GM23248 (cell line): ENCODE measurements around the gene SPEM1. TPM values are rescaled to one million over a fixed set of nuclear protein-coding genes. Genes with fewer than 3 reads are reported as not detected.
"Not testable (repeated sequence)": the region's sequence is repeated elsewhere in the genome, so short reads cannot be mapped to it uniquely, and the experiment has no call there.

Source experiments
- DNase-seq: peaks from one replicate; pipeline ENCODE4 v3.0.0-alpha.2; 2015
- H2AFZ ChIP-seq: fragments of 200-600 bp; sonication (generic); 2 replicates; pipeline ENCODE4 v1.6.1; 2016; ENCODE audit warnings: antibody characterized with exemption
- H3F3A ChIP-seq: fragments of 200-600 bp; sonication (generic); 2 replicates; pipeline ENCODE4 v1.6.1; 2016; ENCODE audit warnings: mild to moderate bottlenecking, antibody characterized with exemption, mixed run types; ENCODE audit not compliant: insufficient read depth
- H3K27ac ChIP-seq: fragments of 200-600 bp; sonication (generic); 2 replicates; pipeline ENCODE4 v1.5.1; 2016; ENCODE audit warnings: mild to moderate bottlenecking
- H3K27me3 ChIP-seq: fragments of 200-600 bp; sonication (generic); replicated peaks from 2 replicates; pipeline ENCODE4 v1.6.1; 2016; ENCODE audit warnings: mild to moderate bottlenecking; ENCODE audit not compliant: insufficient read depth
- H3K36me3 ChIP-seq: fragments of 200-600 bp; sonication (generic); 2 replicates; pipeline ENCODE4 v1.6.1; 2016; ENCODE audit warnings: low read depth, mild to moderate bottlenecking
- H3K4me1 ChIP-seq: fragments of 200-600 bp; sonication (generic); 2 replicates; pipeline ENCODE4 v1.6.1; 2016; ENCODE audit warnings: mild to moderate bottlenecking; ENCODE audit not compliant: insufficient read depth
- H3K4me2 ChIP-seq: fragments of 200-600 bp; sonication (generic); one replicate; pipeline ENCODE4 v1.6.1; 2016; ENCODE audit warnings: mild to moderate bottlenecking; ENCODE audit not compliant: unreplicated experiment
- H3K4me3 ChIP-seq: fragments of 200-600 bp; sonication (generic); 2 replicates; pipeline ENCODE4 v1.5.1; 2016; ENCODE audit warnings: mild to moderate bottlenecking
- H3K79me2 ChIP-seq: fragments of 200-600 bp; sonication (generic); 2 replicates; pipeline ENCODE4 v1.6.1; 2016; ENCODE audit warnings: mild to moderate bottlenecking; ENCODE audit not compliant: insufficient read depth
- H3K9ac ChIP-seq: fragments of 200-600 bp; sonication (generic); 2 replicates; pipeline ENCODE4 v1.6.1; 2016; ENCODE audit warnings: mild to moderate bottlenecking
- H3K9me2 ChIP-seq: fragments of 200-600 bp; sonication (generic); 2 replicates; pipeline ENCODE4 v1.6.1; 2016; ENCODE audit warnings: mixed run types, mild to moderate bottlenecking, moderate library complexity; ENCODE audit not compliant: insufficient read depth
- H3K9me3 ChIP-seq: fragments of 200-600 bp; sonication (generic); one replicate; pipeline ENCODE4 v1.6.1; 2017; ENCODE audit warnings: low read depth
- H4K20me1 ChIP-seq: fragments of 200-600 bp; sonication (generic); 2 replicates; pipeline ENCODE4 v1.6.0; 2016; ENCODE audit not compliant: insufficient read depth
- EZH2 ChIP-seq: fragments of 200-600 bp; sonication (generic); IDR thresholded peaks from 2 replicates; pipeline ENCODE4 v1.6.1; 2018; ENCODE audit warnings: antibody characterized with exemption, mild to moderate bottlenecking; ENCODE audit not compliant: insufficient read depth, poor library complexity, severe bottlenecking
- EZH2phosphoT487 ChIP-seq: fragments of 200-600 bp; sonication (generic); IDR thresholded peaks from 2 replicates; pipeline ENCODE4 v1.6.1; 2018; ENCODE audit warnings: antibody characterized with exemption, moderate library complexity, mild to moderate bottlenecking, low read depth; ENCODE audit not compliant: insufficient read depth
- WGBS, 2 experiments: methylation state at CpG; one replicate each; pipeline ENCODE4 v1.1.6; 2015 to 2017; ENCODE audit warnings: low lambda C conversion rate in 2 of 2, low coverage in 1 of 2; ENCODE audit errors: missing lambda C conversion rate in 2 of 2; 5-methylcytosine and 5-hydroxymethylcytosine counted together
- in situ Hi-C: fragments of 300-500 bp; cut with MboI; formaldehyde crosslinking; loops from 2 replicates; pipeline ENCODE4 v1.15.0; 2020
- polyA plus RNA-seq: library from polyadenylated mRNA; unstranded; fragments of >200 nt; fragmentation: Nextera tagmentation; extraction: Ambion mirVana; gene quantifications from 2 replicates; pipeline ENCODE4 v1.2.1, GENCODE V29; 2016
- total RNA-seq: library from RNA; depleted of rRNA; stranded (reverse); fragments of >200 nt; shearing (Covaris generic); gene quantifications from 2 replicates; pipeline ENCODE4 v1.2.3, GENCODE V29; 2014; rRNA removed

The SPEM1 gene
- total and polyA plus RNA-seq, 2 experiments from 2014 or later: not detected

DNA sequence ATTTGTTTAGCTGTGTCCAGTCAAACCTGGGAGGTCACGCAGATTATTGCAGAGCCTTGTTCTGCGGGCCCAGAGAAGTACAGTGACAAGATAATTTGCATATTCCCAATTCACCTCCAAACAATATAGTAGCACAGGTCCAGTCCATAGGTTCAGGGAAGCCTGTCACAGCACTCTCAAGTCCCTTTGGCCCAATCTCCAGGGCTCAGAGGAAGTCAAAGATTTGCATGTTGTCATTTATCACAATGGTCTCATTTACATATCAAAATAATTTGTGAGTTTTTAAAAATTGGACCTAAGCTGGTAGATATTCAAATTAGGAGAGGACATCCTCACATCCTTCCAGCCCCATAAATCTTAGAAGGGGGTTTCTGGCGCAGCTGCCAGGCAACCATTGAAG lies 47.4 kb downstream of the SPEM1 start:
- Histone ChIP-seq H2AFZ (no peak overlapping the region), H3K9me2 (no peaks in the 10 kb centered on the region), H3K4me3 (no peak overlapping the region), H3K9ac (no peak overlapping the region), H3K4me1 (0 out of 2 replicates have a peak, but pooled peaks cover 2% of the 10 kb centered on the region), H3K36me3 (peaks cover 7% of the 10 kb centered on the region; the same call in 1 of the 2 replicates), H3K27ac (no peak overlapping the region), H3K4me2 (no peak overlapping the region), H3K9me3 (no peaks in the 10 kb centered on the region), H4K20me1 (no peaks in the 10 kb centered on the region), H3K79me2 (peaks cover 88% of the 10 kb centered on the region), H3F3A (no peaks in the 10 kb centered on the region), H3K27me3 (no peaks in the 10 kb centered on the region)
- in situ Hi-C loops: no loop called here
- DNase-seq: no peak
- 87 to 88% methylated on average over 3 of the region's 3 CpGs for WGBS, 2 experiments
- no peak for TF ChIP-seq EZH2
- no peak for TF ChIP-seq EZH2phosphoT487

DNA sequence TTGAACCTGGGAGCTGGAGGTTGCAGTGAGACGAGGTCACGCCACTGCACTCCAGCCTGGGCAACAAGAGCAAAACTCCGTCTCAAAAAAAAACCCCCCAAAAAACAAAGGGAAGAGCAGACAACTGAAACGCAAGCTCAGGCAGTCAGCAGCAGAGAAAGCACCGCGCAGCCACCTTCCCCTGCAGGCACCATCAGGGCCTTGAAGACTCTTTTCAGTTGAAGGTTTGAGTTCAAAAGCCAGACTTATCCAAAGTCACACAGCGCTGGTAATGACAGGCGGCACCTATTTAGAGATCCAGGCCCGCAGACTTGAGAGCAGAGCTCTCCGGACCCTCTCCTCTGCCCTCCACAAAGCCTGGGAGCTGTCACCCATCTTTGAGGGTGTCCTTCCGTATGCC lies 48.2 kb downstream of the SPEM1 start:
- Histone ChIP-seq H3F3A (no peaks in the 10 kb centered on the region), H3K27me3 (no peaks in the 10 kb centered on the region), H3K9ac (no peak overlapping the region), H3K4me2 (no peak overlapping the region), H3K9me3 (no peaks in the 10 kb centered on the region), H3K4me1 (0 out of 2 replicates have a peak, but pooled peaks cover 2% of the 10 kb centered on the region), H3K9me2 (no peaks in the 10 kb centered on the region), H3K79me2 (peaks cover 92% of the 10 kb centered on the region), H3K27ac (no peak overlapping the region), H3K36me3 (peaks cover 4% of the 10 kb centered on the region; the same call in 1 of the 2 replicates), H2AFZ (no peak overlapping the region), H4K20me1 (no peaks in the 10 kb centered on the region), H3K4me3 (no peak overlapping the region)
- in situ Hi-C loops: no loop called here
- no peak for TF ChIP-seq EZH2
- no peak for TF ChIP-seq EZH2phosphoT487
- WGBS, 2 experiments: 90 to 95% methylated on average over 11 of the region's 11 CpGs
- no peak for DNase-seq

DNA sequence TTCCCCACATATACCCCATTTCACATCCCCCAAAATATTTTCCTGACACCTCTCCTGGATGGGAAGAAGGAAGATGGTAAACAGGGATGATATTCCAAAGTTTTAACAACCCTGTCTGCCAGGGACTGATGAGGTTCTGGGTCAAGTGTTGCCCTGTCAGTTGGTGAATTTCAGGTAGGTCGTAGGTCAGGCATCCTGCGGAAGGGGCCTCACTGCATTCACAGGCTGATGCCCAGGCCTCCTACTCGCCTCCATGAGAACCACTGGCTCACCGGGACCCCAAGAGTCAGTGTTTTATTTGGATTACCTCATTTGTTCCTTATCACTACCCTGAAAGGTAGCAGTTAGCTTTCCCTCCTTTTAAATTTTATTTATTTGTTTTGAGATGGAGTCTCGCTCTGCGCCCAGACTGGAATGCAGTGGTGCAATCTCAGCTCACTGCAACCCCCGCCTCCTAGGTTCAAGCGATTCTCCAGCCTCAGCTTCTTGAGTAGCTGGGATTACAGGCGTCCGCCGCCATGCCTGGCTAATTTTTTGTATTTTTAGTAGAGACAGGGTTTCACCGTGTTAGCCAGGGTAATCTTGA lies 48.8 kb downstream of the SPEM1 start:
- Histone ChIP-seq H3K4me3 (no peak overlapping the region), H3K9me2 (no peaks in the 10 kb centered on the region), H3F3A (0 out of 2 replicates have a peak, but pooled peaks cover 5% of the 10 kb centered on the region), H3K36me3 (no peaks in the 10 kb centered on the region; the same call in 1 of the 2 replicates), H4K20me1 (no peaks in the 10 kb centered on the region), H3K9me3 (no peaks in the 10 kb centered on the region), H3K4me1 (0 out of 2 replicates have a peak, but pooled peaks cover 2% of the 10 kb centered on the region), H3K27ac (no peak overlapping the region), H3K9ac (no peak overlapping the region), H3K27me3 (no peaks in the 10 kb centered on the region), H3K4me2 (no peak overlapping the region), H3K79me2 (peaks cover 92% of the 10 kb centered on the region), H2AFZ (no peak overlapping the region)
- 81 to 83% methylated on average over 12 of the region's 12 CpGs for WGBS, 2 experiments
- no peak for DNase-seq
- in situ Hi-C loops: no loop called here
- TF ChIP-seq EZH2phosphoT487: no peak
- no peak for TF ChIP-seq EZH2

DNA sequence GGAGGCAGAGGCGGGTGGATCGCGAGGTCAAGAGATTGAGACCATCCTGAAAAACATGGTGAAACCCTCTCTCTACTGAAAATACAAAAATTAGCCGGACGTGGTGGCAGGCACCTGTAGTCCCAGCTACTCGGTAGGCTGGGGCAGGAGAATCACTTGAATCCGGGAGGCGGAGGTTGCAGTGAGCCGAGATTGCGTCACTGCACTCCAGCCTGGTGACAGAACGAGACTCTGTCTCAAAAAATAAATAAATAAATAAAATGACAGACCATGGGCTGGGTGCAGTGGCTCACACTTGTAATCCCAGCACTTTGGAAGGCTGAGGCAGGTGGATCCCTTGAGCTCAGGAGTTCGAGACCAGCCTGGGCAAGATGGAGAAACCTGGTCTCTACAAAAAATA lies 49.7 kb downstream of the SPEM1 start:
- DNase-seq, H3K36me3 ChIP-seq, H3K4me1 ChIP-seq, H3K4me2 ChIP-seq, H3K9me3 ChIP-seq, H4K20me1 ChIP-seq, H3K4me3 ChIP-seq, H3K27me3 ChIP-seq, H2AFZ ChIP-seq, H3K27ac ChIP-seq, H3K9me2 ChIP-seq, in situ Hi-C loops, H3F3A ChIP-seq, H3K9ac ChIP-seq: not testable (repeated sequence)
- H3K79me2 ChIP-seq: peaks cover 98% of the 10 kb centered on the region
- 88% methylated on average over 12 of the region's 12 CpGs for WGBS, 2 experiments

DNA sequence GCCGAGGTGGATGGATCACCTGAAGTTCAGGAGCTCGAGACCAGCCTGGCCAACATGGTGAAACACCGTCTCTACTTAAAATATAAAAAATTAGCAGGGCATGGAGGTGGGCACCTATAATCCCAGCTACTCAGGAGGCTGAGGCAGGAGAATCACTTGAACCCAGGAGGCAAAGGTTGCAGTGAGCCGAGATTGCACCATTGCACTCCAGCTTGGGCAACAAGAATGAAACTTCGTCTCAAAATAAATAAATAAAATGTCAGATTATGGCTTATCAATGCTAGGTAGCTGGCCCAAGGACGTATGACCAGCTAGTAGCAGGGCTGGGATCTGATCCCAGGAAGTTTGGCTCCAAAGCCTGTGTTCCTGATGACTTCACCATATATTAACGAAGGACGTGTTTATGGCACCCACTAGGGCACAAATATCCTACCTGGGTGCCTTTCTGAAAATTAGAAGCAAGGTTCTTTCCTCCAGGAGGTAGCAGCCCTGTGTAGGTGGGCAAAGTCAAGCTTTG lies 50.4 kb downstream of the SPEM1 start:
- H3K9me2 ChIP-seq, H3K27me3 ChIP-seq, DNase-seq, H3K27ac ChIP-seq, H3K4me2 ChIP-seq, H3K9me3 ChIP-seq, in situ Hi-C loops, H3K9ac ChIP-seq, H2AFZ ChIP-seq, H4K20me1 ChIP-seq, H3K4me3 ChIP-seq, H3K4me1 ChIP-seq, H3K36me3 ChIP-seq: not testable (repeated sequence)
- WGBS, 2 experiments: 80% methylated on average over 8 of the region's 8 CpGs
- H3K79me2 ChIP-seq: peaks cover 100% of the 10 kb centered on the region
- H3F3A ChIP-seq: peaks cover 12% of the 10 kb centered on the region

Other genes starting within 250 kb of the SPEM1 start
Only the 30 nearest of the 39 such genes appear.
- gene GABARAP, start 177.9 kb upstream of the SPEM1 start, total RNA-seq: 152 and 355 TPM in 2 replicates
- gene GABARAP, start 177.9 kb upstream of the SPEM1 start, polyA plus RNA-seq: 845 and 847 TPM in 2 replicates
- 38.9 and 63.2 TPM in 2 replicates for gene CTDNEP1, start 168.6 kb upstream of the SPEM1 start, total RNA-seq
- gene CTDNEP1, start 168.6 kb upstream of the SPEM1 start, polyA plus RNA-seq: 30.0 and 30.7 TPM in 2 replicates
- 25.9 and 32.9 TPM in 2 replicates for gene ELP5, start 168.1 kb upstream of the SPEM1 start, total RNA-seq
- gene ELP5, start 168.1 kb upstream of the SPEM1 start, polyA plus RNA-seq: 34.8 and 34.9 TPM in 2 replicates
- 4.5 and 5.4 TPM in 2 replicates for gene CLDN7, start 157.8 kb upstream of the SPEM1 start, total RNA-seq
- 1.7 and 2.3 TPM in 2 replicates for gene CLDN7, start 157.8 kb upstream of the SPEM1 start, polyA plus RNA-seq
- gene SLC2A4, start 138.6 kb upstream of the SPEM1 start, total RNA-seq: not detected in 2 replicates
- 0.08 TPM in 1 of 2 replicates, not detected in the other for gene SLC2A4, start 138.6 kb upstream of the SPEM1 start, polyA plus RNA-seq
- 0.22 TPM in 1 of 2 replicates, not detected in the other for gene YBX2, start 125.7 kb upstream of the SPEM1 start, total RNA-seq
- gene YBX2, start 125.7 kb upstream of the SPEM1 start, polyA plus RNA-seq: not detected in 2 replicates
- gene EIF5A, start 112.7 kb upstream of the SPEM1 start, total RNA-seq: 869 and 956 TPM in 2 replicates
- 998 and 1,047 TPM in 2 replicates for gene EIF5A, start 112.7 kb upstream of the SPEM1 start, polyA plus RNA-seq
- 50.1 and 81.3 TPM in 2 replicates for gene GPS2, start 105.0 kb upstream of the SPEM1 start, total RNA-seq
- gene GPS2, start 105.0 kb upstream of the SPEM1 start, polyA plus RNA-seq: 53.8 and 59.4 TPM in 2 replicates
- 12.8 and 20.1 TPM in 2 replicates for gene NEURL4, start 91.0 kb upstream of the SPEM1 start, total RNA-seq
- gene NEURL4, start 91.0 kb upstream of the SPEM1 start, polyA plus RNA-seq: 2.0 and 2.1 TPM in 2 replicates
- 0.89 and 4.4 TPM in 2 replicates for gene ACAP1, start 83.8 kb upstream of the SPEM1 start, total RNA-seq
- gene ACAP1, start 83.8 kb upstream of the SPEM1 start, polyA plus RNA-seq: 15.6 and 15.7 TPM in 2 replicates
- gene KCTD11, start 68.2 kb upstream of the SPEM1 start, total RNA-seq: 24.9 and 27.2 TPM in 2 replicates
- gene KCTD11, start 68.2 kb upstream of the SPEM1 start, polyA plus RNA-seq: 15.5 and 16.2 TPM in 2 replicates
- gene TMEM95, start 65.2 kb upstream of the SPEM1 start, total RNA-seq: not detected in 2 replicates
- not detected in 2 replicates for gene TMEM95, start 65.2 kb upstream of the SPEM1 start, polyA plus RNA-seq
- gene TNK1, start 39.2 kb upstream of the SPEM1 start, total RNA-seq: 0.43 and 2.7 TPM in 2 replicates
- gene TNK1, start 39.2 kb upstream of the SPEM1 start, polyA plus RNA-seq: 1.1 and 1.2 TPM in 2 replicates
- gene PLSCR3, start 25.8 kb upstream of the SPEM1 start, total RNA-seq: 72.8 and 73.9 TPM in 2 replicates
- 136 and 153 TPM in 2 replicates for gene PLSCR3, start 25.8 kb upstream of the SPEM1 start, polyA plus RNA-seq
- 18.0 and 59.3 TPM in 2 replicates for gene TMEM256, start 16.2 kb upstream of the SPEM1 start, total RNA-seq
- 40.1 and 44.2 TPM in 2 replicates for gene TMEM256, start 16.2 kb upstream of the SPEM1 start, polyA plus RNA-seq
- 8.0 and 9.5 TPM in 2 replicates for gene NLGN2, start 12.5 kb upstream of the SPEM1 start, total RNA-seq
- 3.3 and 3.5 TPM in 2 replicates for gene NLGN2, start 12.5 kb upstream of the SPEM1 start, polyA plus RNA-seq
- gene SPEM2, start 5.3 kb downstream of the SPEM1 start, total RNA-seq: not detected in 2 replicates
- not detected in 2 replicates for gene SPEM2, start 5.3 kb downstream of the SPEM1 start, polyA plus RNA-seq
- gene SPEM3, start 8.5 kb downstream of the SPEM1 start, total RNA-seq: not detected in 2 replicates
- gene SPEM3, start 8.5 kb downstream of the SPEM1 start, polyA plus RNA-seq: not detected in 2 replicates
- gene TMEM102, start 15.1 kb downstream of the SPEM1 start, total RNA-seq: 3.2 and 7.7 TPM in 2 replicates
- gene TMEM102, start 15.1 kb downstream of the SPEM1 start, polyA plus RNA-seq: 3.4 and 4.3 TPM in 2 replicates
- not detected in 2 replicates for gene FGF11, start 19.2 kb downstream of the SPEM1 start, total RNA-seq
- 0.22 and 0.36 TPM in 2 replicates for gene FGF11, start 19.2 kb downstream of the SPEM1 start, polyA plus RNA-seq
- 3.9 and 4.9 TPM in 2 replicates for gene CHRNB1, start 24.7 kb downstream of the SPEM1 start, total RNA-seq
- gene CHRNB1, start 24.7 kb downstream of the SPEM1 start, polyA plus RNA-seq: 3.5 and 4.2 TPM in 2 replicates
- gene ZBTB4, start 59.3 kb downstream of the SPEM1 start, total RNA-seq: 32.9 and 35.9 TPM in 2 replicates
- 17.7 and 18.2 TPM in 2 replicates for gene ZBTB4, start 59.3 kb downstream of the SPEM1 start, polyA plus RNA-seq
- gene SLC35G6, start 61.1 kb downstream of the SPEM1 start, total RNA-seq: not detected in 2 replicates
- 0.14 TPM in 1 of 2 replicates, not detected in the other for gene SLC35G6, start 61.1 kb downstream of the SPEM1 start, polyA plus RNA-seq
- 45.9 and 46.2 TPM in 2 replicates for gene POLR2A, start 64.0 kb downstream of the SPEM1 start, total RNA-seq
- 74.1 and 75.7 TPM in 2 replicates for gene POLR2A, start 64.0 kb downstream of the SPEM1 start, polyA plus RNA-seq
- gene TNFSF12, start 128.7 kb downstream of the SPEM1 start, total RNA-seq: 21.9 and 34.3 TPM in 2 replicates
- gene TNFSF12, start 128.7 kb downstream of the SPEM1 start, polyA plus RNA-seq: 14.0 and 18.7 TPM in 2 replicates
- gene TNFSF13, start 138.4 kb downstream of the SPEM1 start, total RNA-seq: 1.5 TPM in 1 of 2 replicates, not detected in the other
- gene TNFSF13, start 138.4 kb downstream of the SPEM1 start, polyA plus RNA-seq: 1.4 and 2.0 TPM in 2 replicates
- gene SENP3, start 141.6 kb downstream of the SPEM1 start, total RNA-seq: 82.5 and 111 TPM in 2 replicates
- gene SENP3, start 141.6 kb downstream of the SPEM1 start, polyA plus RNA-seq: 1.3 and 1.9 TPM in 2 replicates
- 51.1 and 55.0 TPM in 2 replicates for gene CD68, start 159.3 kb downstream of the SPEM1 start, total RNA-seq
- gene CD68, start 159.3 kb downstream of the SPEM1 start, polyA plus RNA-seq: 84.5 and 88.1 TPM in 2 replicates
- 127 and 195 TPM in 2 replicates for gene MPDU1, start 163.5 kb downstream of the SPEM1 start, total RNA-seq
- 63.2 and 65.9 TPM in 2 replicates for gene MPDU1, start 163.5 kb downstream of the SPEM1 start, polyA plus RNA-seq
- gene SOX15, start 169.8 kb downstream of the SPEM1 start, total RNA-seq: 3.9 TPM in 1 of 2 replicates, not detected in the other
- 0.71 and 1.1 TPM in 2 replicates for gene SOX15, start 169.8 kb downstream of the SPEM1 start, polyA plus RNA-seq